ENCODE measurements around the gene TACC2.

Gene TACC2

GRCh38 chr10:122112625-122113160, 123.7 kb downstream of the TACC2 start:
- Histone ChIP-seq H3K9me3 (ENCODE audit: severe bottlenecking) (no peaks in the 10 kb centered on the region), H3K4me3 (ENCODE audit: low read depth, low read length) (peak overlapping the region; percentile 68), H3K27me3 (ENCODE audit: insufficient read depth, low read depth, severe bottlenecking) (no peaks in the 10 kb centered on the region), H3K36me3 (no peaks in the 10 kb centered on the region), H3K27ac (peak overlapping the region; percentile 73)
- DNase-seq: peak; percentile 80
- TF ChIP-seq CTCF (IDR thresholded peaks at IDR 0.05; ENCODE audit: low read depth, low read length): peak; percentile 68

- Histone ChIP-seq H3K36me3 (no peaks in the 10 kb centered on the region), H3K9me3 (ENCODE audit: severe bottlenecking) (no peaks in the 10 kb centered on the region), H3K4me3 (ENCODE audit: low read depth, low read length) (peak overlapping the region; percentile 68), H3K27me3 (ENCODE audit: insufficient read depth, low read depth, severe bottlenecking) (no peaks in the 10 kb centered on the region), H3K27ac (peak overlapping the region; percentile 73)
- DNase-seq: peak; percentile 80
- TF ChIP-seq CTCF (IDR thresholded peaks at IDR 0.05; ENCODE audit: low read depth, low read length): peak; percentile 83
Observed at GRCh38 chr10:122113161-122113944, 124.4 kb downstream of the TACC2 start.

DNA sequence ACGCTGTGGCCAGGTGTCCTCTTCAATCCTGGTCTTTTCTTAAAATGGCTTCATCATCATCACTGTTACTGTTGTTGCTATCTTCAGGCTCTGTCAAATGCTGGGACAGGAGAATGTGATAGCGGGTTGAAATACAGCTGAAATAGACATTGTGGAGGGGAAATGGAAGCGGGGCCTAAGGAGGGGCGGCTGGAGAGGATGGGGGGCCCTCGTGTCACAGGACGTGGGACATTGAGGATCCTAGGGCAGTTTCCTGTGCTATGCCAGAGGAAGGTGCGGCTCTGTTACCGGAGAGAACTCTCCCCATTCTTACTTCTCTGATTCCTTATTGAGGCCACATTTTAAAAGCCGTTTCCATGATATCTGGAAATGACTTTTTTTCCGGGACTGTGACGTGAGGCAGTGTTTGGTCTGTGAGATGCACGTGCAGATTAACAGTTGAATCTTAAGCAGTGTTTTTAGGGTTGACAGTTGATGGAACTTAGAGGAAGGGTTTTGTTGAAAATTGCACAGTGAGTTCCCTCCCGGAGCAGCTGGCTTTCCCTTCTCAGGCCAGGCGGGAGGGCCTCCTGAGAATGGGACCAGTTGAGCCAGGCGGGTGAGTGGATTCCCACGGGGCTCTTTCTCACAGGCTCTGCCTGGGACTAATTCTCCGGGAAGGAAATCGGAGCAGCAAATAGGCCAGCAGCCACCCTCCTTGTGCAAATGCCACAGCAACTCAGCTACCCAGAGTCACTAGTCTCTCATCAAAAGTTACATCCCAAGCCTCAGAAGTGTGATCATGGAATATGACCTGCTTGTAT, 125.2 kb downstream of the TACC2 start:
- H3K36me3 ChIP-seq: no peaks in the 10 kb centered on the region
- no peaks in the 10 kb centered on the region for H3K9me3 ChIP-seq (ENCODE audit: severe bottlenecking)
- no peak for DNase-seq
- TF ChIP-seq CTCF (IDR thresholded peaks at IDR 0.05; ENCODE audit: low read depth, low read length): no peak
- no peaks in the 10 kb centered on the region for H3K27me3 ChIP-seq (ENCODE audit: insufficient read depth, low read depth, severe bottlenecking)
- peak overlapping the region; percentile 68 for H3K4me3 ChIP-seq (ENCODE audit: low read depth, low read length)
- no peak overlapping the region for H3K27ac ChIP-seq

DNA sequence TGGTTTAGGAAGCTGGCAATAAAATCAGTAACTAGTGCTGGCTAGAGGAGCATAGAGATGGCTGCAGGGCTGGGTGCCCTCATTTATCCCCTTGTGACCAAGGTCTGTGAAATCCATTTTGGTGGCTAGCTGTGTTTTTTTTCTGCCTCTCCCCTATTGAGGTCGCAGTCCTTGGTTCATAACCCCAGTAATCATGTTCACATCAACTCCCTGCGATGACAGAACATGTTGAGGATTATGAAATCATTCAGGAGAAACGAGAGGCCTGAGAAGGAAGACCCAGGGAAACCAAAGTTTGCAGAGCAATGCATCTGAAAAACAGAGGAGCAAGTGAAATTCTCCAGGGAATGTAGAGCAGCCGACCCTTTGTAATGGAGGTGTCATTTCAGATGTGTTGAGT, 126.9 kb downstream of the TACC2 start:
- Histone ChIP-seq H3K27ac (no peak overlapping the region), H3K36me3 (no peaks in the 10 kb centered on the region), H3K27me3 (ENCODE audit: insufficient read depth, low read depth, severe bottlenecking) (no peaks in the 10 kb centered on the region), H3K4me3 (ENCODE audit: low read depth, low read length) (no peak overlapping the region), H3K9me3 (ENCODE audit: severe bottlenecking) (no peaks in the 10 kb centered on the region)
- no peak for DNase-seq
- TF ChIP-seq CTCF (IDR thresholded peaks at IDR 0.05; ENCODE audit: low read depth, low read length): no peak

- Histone ChIP-seq H3K36me3 (no peaks in the 10 kb centered on the region), H3K27ac (no peak overlapping the region), H3K4me3 (ENCODE audit: low read depth, low read length) (no peak overlapping the region), H3K9me3 (ENCODE audit: severe bottlenecking) (no peaks in the 10 kb centered on the region), H3K27me3 (ENCODE audit: insufficient read depth, low read depth, severe bottlenecking) (no peaks in the 10 kb centered on the region)
- DNase-seq: no peak
- no peak for TF ChIP-seq CTCF (IDR thresholded peaks at IDR 0.05; ENCODE audit: low read depth, low read length)
Observed at GRCh38 chr10:122116331-122116730, 127.4 kb downstream of the TACC2 start.
